ENCODE data around the gene MRPS23.
A peak's percentile ranks its signal among the peaks of the same experiment; 100 is the strongest.
"Not testable (repeated sequence)": the region's sequence is repeated elsewhere in the genome, so short reads cannot be mapped to it uniquely, and the experiment has no call there.

Gene MRPS23

DNA sequence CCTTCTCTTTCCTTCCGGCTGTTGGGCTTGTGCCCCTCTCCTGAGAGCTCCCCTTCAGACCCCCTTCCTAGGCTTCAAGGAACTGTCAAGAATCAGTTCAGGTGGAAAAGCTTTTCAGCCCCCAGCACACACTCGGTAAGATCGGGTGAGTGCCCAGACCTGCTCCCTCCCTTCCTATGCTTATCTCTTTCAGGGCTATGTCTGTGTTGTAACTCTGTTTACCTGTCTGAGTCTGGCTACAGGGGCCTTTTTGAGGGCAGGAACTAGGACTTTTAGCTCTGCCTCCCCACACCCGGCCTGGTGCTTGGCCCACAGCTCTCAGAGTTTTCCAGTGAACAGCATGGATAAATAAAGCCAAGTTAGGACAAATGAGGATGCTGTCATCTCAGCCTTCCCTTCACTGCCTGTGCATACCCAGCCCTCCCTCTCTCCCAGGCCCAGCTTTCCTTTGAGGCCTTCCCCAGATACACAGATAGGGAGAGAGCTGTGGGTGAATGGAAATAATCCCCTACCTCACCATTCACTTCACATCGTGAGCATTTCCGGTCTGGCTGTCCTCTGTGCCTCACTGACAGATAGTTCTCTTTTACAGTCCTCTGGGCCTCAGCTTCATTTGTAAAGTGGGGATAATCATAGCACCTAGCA, 5.7 kb upstream of the MRPS23 start:
- H3K36me3 ChIP-seq, result no peaks in the 10 kb centered on the region
- no peaks in the 10 kb centered on the region for H3K27me3 ChIP-seq
- no peaks in the 10 kb centered on the region for H3K9me3 ChIP-seq
- TF ChIP-seq, protein P1, sequence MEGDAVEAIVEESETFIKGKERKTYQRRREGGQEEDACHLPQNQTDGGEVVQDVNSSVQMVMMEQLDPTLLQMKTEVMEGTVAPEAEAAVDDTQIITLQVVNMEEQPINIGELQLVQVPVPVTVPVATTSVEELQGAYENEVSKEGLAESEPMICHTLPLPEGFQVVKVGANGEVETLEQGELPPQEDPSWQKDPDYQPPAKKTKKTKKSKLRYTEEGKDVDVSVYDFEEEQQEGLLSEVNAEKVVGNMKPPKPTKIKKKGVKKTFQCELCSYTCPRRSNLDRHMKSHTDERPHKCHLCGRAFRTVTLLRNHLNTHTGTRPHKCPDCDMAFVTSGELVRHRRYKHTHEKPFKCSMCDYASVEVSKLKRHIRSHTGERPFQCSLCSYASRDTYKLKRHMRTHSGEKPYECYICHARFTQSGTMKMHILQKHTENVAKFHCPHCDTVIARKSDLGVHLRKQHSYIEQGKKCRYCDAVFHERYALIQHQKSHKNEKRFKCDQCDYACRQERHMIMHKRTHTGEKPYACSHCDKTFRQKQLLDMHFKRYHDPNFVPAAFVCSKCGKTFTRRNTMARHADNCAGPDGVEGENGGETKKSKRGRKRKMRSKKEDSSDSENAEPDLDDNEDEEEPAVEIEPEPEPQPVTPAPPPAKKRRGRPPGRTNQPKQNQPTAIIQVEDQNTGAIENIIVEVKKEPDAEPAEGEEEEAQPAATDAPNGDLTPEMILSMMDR (IDR thresholded peaks at IDR 0.05), result no peak
- no peak overlapping the region for H3K27ac ChIP-seq
- no peak overlapping the region for H3K4me3 ChIP-seq (ENCODE audit: low read depth in 1 of 2, low read length in 1 of 2)
- H3K4me1 ChIP-seq (ENCODE audit: control insufficient read depth in 1 of 2, insufficient read depth in 1 of 2, low read depth in 1 of 2, low read length in 1 of 2), result peaks cover 28 to 39% of the 10 kb centered on the region in 2 experiments

DNA sequence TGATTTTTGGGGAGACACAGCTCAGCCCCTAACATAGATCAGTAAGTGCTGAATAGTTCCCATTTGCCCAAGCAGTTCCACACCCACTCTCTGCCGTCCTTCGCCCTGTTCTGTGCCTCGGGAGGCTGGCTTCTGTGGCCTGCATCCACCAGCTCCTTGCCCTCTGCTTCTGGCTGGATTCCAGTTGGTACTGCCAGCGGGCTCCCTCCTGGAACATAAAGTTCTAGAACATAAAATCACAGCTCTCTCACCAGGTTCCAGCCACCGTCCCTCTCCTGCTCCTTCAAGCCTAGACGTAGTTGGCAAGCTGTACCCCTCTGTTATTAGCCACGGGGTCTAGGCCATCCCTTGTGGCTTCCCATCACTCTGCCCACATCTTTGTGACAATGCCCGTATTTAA, 3.9 kb upstream of the MRPS23 start:
- no peaks in the 10 kb centered on the region for H3K27me3 ChIP-seq
- no peaks in the 10 kb centered on the region for H3K36me3 ChIP-seq
- H3K4me1 ChIP-seq (ENCODE audit: control insufficient read depth in 1 of 2, insufficient read depth in 1 of 2, low read depth in 1 of 2, low read length in 1 of 2), result peaks cover 42 to 50% of the 10 kb centered on the region in 2 experiments
- H3K4me3 ChIP-seq (ENCODE audit: low read depth in 1 of 2, low read length in 1 of 2), result no peak overlapping the region
- H3K27ac ChIP-seq, result no peak overlapping the region
- H3K9me3 ChIP-seq, result no peaks in the 10 kb centered on the region
- TF ChIP-seq, protein P1 (IDR thresholded peaks at IDR 0.05), result no peak

DNA sequence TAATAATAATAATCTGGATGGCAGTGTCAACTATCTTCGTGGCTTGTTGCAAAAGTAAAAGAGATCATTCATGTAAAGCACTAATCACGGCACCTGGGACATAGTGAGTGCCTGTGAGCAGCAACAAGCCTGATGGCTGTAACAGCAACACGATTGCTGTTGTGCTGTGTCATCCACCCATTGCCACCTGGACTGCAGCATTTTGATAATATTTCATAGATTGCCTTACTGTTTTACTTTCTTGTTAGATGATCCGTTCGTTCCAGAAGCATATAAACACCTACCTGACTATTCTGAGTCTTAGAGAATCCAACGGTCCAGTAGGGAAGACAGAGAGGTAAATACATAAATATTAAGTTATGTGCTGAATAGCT, 3.1 kb upstream of the MRPS23 start:
- TF ChIP-seq, protein P1 (IDR thresholded peaks at IDR 0.05), result no peak
- Histone ChIP-seq H3K9me3 (no peaks in the 10 kb centered on the region), H3K4me1 (ENCODE audit: control insufficient read depth in 1 of 2, insufficient read depth in 1 of 2, low read depth in 1 of 2, low read length in 1 of 2) (peaks cover 42 to 46% of the 10 kb centered on the region in 2 experiments)

DNA sequence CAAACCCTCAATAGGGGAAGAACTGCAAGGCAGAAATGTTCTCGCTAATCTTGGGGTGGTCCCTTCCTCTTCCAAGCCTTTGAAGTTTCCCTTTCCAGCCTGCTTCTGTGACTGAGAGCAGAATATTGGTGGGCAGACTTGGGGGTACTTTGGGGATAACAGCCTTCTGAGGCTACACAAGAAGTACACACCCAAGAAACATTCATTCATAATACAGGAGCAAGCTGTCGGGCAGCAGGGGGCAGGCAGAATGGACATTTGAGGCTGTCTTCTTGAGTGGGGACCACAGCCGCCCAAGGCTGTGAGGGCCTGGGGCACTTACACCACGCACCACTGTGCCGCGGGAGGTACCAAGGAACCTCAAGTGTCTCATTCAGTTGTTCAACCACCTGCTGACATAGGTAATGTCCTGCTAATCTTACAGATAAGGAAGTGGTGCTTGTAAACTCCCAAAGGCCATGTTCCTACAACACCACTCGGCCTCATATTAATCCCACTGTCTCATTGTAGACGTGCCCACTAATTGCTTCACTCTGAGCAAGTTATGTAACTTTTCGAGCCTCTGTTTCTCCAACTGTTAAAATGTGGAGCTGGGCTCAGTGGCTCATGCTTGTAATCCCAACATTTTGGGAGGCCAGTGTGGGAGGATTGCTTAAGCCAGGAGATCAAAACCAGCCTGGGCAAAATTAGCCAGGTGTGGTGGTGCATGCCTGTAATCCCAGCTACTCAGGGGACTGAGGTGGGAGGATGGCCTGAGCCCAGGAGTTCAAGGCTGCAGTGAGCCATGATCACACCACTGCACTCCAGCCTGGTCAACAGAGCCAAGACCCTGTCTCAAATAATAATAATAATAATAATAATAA, 2.5 kb upstream of the MRPS23 start:
- Histone ChIP-seq H3K27me3 (no peaks in the 10 kb centered on the region), H3K36me3 (no peaks in the 10 kb centered on the region), H3K4me3 (ENCODE audit: low read depth in 1 of 2, low read length in 1 of 2) (peak overlapping the region; percentile 2 to 76), H3K4me1 (ENCODE audit: control insufficient read depth in 1 of 2, insufficient read depth in 1 of 2, low read depth in 1 of 2, low read length in 1 of 2) (peaks cover 42% of the 10 kb centered on the region in 2 experiments), H3K9me3 (no peaks in the 10 kb centered on the region), H3K27ac (peak overlapping the region; percentile 90)
- TF ChIP-seq, protein P1 (IDR thresholded peaks at IDR 0.05), result no peak

More for the DNA sequence above, 3.1 kb upstream of the MRPS23 start:
- H3K27me3 ChIP-seq, result no peaks in the 10 kb centered on the region
- no peaks in the 10 kb centered on the region for H3K36me3 ChIP-seq
- H3K4me3 ChIP-seq (ENCODE audit: low read depth in 1 of 2, low read length in 1 of 2), result no peak overlapping the region
- H3K27ac ChIP-seq, result peak overlapping the region; percentile 15

DNA sequence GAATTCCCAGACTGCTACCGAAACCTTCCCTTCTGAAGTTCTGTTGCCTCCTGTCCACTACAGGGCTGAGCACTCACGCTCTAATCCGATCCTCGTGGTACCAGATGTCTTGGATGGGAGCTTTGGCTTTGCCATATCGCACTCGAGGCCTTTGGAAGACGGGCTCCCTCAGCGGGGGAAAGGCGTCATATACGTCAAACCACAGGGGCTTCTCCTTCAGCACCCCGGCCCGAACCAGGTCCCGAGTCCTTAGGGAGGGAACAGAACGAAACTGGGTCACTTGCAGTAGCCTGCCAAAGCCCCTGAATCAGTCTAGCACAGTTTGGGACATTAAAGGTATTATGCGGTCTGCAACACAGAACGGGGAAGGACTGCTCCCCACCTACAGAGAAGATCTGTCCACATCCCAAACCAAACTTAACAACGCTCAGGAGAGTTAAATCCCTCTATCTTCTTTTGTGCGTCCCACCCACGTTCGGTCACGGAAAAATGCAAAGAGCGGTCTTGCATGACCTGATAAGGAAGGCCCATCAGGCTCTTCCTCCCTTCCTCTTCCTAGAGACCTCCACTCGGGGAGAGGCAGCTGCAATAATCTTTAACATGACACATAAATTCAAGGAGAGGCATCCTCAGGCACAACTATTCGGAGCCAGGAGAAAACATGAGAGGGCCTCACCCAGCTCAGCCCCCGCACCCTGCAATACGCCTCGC, 526 bp downstream of the MRPS23 start:
- Histone ChIP-seq H3K4me3 (ENCODE audit: low read depth in 1 of 2, low read length in 1 of 2) (peak overlapping the region; percentile 69 to 76), H3K4me1 (ENCODE audit: control insufficient read depth in 1 of 2, insufficient read depth in 1 of 2, low read depth in 1 of 2, low read length in 1 of 2) (peaks cover 42% of the 10 kb centered on the region in 2 experiments), H3K27me3 (no peaks in the 10 kb centered on the region), H3K9me3 (no peaks in the 10 kb centered on the region), H3K36me3 (peaks cover 8% of the 10 kb centered on the region), H3K27ac (peak overlapping the region; percentile 90)
- TF ChIP-seq, protein P1 (IDR thresholded peaks at IDR 0.05), result no peak

DNA sequence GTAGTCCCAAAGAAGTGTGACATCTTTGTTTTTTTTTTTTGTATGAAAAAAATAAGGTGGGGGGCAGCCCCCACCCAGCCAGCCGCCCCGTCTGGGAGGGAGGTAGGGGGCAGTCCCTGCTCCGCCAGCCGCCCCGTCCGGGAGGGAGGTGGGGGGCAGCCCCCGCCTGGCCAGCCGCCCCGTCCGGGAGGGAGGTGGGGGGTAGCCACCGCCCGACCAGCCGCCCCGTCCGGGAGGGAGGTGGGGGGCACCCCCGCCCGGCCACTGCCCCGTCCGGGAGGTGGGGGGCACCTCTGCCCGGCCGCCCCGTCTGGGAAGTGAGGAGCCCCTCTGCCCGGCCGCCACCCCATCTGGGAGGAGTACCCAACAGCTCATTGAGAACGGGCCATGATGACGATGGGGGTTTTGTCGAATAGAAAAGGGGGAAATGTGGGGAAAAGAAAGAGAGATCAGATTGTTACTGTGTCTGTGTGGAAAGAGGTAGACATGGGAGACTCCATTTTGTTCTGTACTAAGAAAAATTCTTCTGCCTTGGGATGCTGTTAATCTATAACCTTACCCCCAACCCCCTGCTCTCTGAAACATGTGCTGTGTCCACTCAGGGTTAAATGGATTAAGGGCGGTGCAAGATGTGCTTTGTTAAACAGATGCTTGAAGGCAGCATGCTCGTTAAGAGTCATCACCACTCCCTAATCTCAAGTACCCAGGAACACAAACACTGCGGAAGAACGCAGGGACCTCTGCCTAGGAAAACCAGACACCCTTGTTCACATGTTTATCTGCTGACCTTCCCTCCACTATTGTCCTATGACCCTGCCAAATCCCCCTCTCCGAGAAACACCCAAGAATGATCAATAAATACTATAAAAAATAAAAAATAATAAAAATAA, 3.5 kb downstream of the MRPS23 start:
- peaks cover 23 to 25% of the 10 kb centered on the region in 2 experiments for H3K4me1 ChIP-seq (ENCODE audit: control insufficient read depth in 1 of 2, insufficient read depth in 1 of 2, low read depth in 1 of 2, low read length in 1 of 2)
- H3K9me3 ChIP-seq; H3K4me3 ChIP-seq (ENCODE audit: low read depth in 1 of 2, low read length in 1 of 2); H3K36me3 ChIP-seq; H3K27ac ChIP-seq; H3K27me3 ChIP-seq: not testable (repeated sequence)
